WTC11 (cell line): ENCODE results near the gene REEP1. TPM values are rescaled to one million over a fixed set of nuclear protein-coding genes. Genes with fewer than 3 reads are reported as not detected.
"Not testable (repeated sequence)": the region's sequence is repeated elsewhere in the genome, so short reads cannot be mapped to it uniquely, and the experiment has no call there.

Experiments used
- ATAC-seq: fragments of 200-7000 bp; cut with Tn5 transposase; 2 replicates; pipeline ENCODE4 v1.10.0; 2021; ENCODE audit warnings: mild to moderate bottlenecking, moderate library complexity
- CTCF ChIA-PET: fragments of 300-600 bp; sonication (Branson Sonifier 250); formaldehyde crosslinking; loops from one replicate; lab custom pipeline; 2021; ENCODE audit warnings: antibody characterized with exemption; lab: Charles Lee
- POLR2A ChIA-PET: fragments of 350-600 bp; sonication (Branson Sonifier 250); formaldehyde crosslinking; loops from one replicate; lab custom pipeline; 2021; ENCODE audit warnings: antibody characterized with exemption; lab: Charles Lee
- DNase-seq: peaks from one replicate; pipeline ENCODE4 v3.0.0; 2021; ENCODE audit warnings: low spot score
- H3K27ac Mint-ChIP-seq: 2 replicates; pipeline ENCODE4 v1.8.0; 2021; ENCODE audit warnings: mixed read lengths
- H3K27me3 Mint-ChIP-seq: 2 replicates; pipeline ENCODE4 v1.8.0; 2021; ENCODE audit warnings: low read depth, mild to moderate bottlenecking, moderate library complexity, mixed read lengths
- H3K36me3 Mint-ChIP-seq: 2 replicates; pipeline ENCODE4 v1.8.0; 2021; ENCODE audit warnings: mixed read lengths
- H3K4me1 Mint-ChIP-seq: 2 replicates; pipeline ENCODE4 v1.8.0; 2022; ENCODE audit warnings: mixed read lengths
- H3K4me3 Mint-ChIP-seq: 2 replicates; pipeline ENCODE4 v1.8.0; 2021; ENCODE audit warnings: mild to moderate bottlenecking, moderate library complexity, mixed read lengths
- H3K9me3 Mint-ChIP-seq: 2 replicates; pipeline ENCODE4 v1.8.0; 2021; ENCODE audit warnings: mixed read lengths
- CREM ChIP-seq: sonication (generic); formaldehyde crosslinking; IDR thresholded peaks from 2 replicates; pipeline ENCODE4 v1.8.1; 2022; ENCODE audit warnings: mild to moderate bottlenecking, missing genetic modification reagents, moderate library complexity
- ELF4 ChIP-seq: sonication (generic); formaldehyde crosslinking; IDR thresholded peaks from 2 replicates; pipeline ENCODE4 v1.8.1; 2022; ENCODE audit warnings: low read depth, mild to moderate bottlenecking, moderate library complexity, missing genetic modification reagents
- EMX1 ChIP-seq: fragments of 250-450 bp; sonication (Bioruptor Pico); IDR thresholded peaks from 2 replicates; pipeline ENCODE4 v1.8.0; 2021; ENCODE audit warnings: mild to moderate bottlenecking
- ETV6 ChIP-seq: sonication (generic); formaldehyde crosslinking; IDR thresholded peaks from 2 replicates; pipeline ENCODE4 v1.8.1; 2022; ENCODE audit warnings: mild to moderate bottlenecking, missing genetic modification reagents
- FOXK1 ChIP-seq: sonication (generic); formaldehyde crosslinking; IDR thresholded peaks from 2 replicates; pipeline ENCODE4 v1.8.0; 2022; ENCODE audit warnings: mild to moderate bottlenecking, moderate library complexity, missing genetic modification reagents
- FOXP4 ChIP-seq: sonication (generic); formaldehyde crosslinking; IDR thresholded peaks from 2 replicates; pipeline ENCODE4 v1.8.0; 2022; ENCODE audit warnings: mild to moderate bottlenecking, missing genetic modification reagents
- IRF1 ChIP-seq: sonication (generic); formaldehyde crosslinking; IDR thresholded peaks from 2 replicates; pipeline ENCODE4 v1.8.0; 2023; ENCODE audit warnings: missing genetic modification reagents
- JUN ChIP-seq: sonication (generic); formaldehyde crosslinking; IDR thresholded peaks from 2 replicates; pipeline ENCODE4 v1.8.0; 2023; ENCODE audit warnings: mild to moderate bottlenecking, missing genetic modification reagents
- NR1H2 ChIP-seq: sonication (generic); formaldehyde crosslinking; IDR thresholded peaks from 2 replicates; pipeline ENCODE4 v1.9.0; 2021; ENCODE audit warnings: mild to moderate bottlenecking, moderate library complexity, missing genetic modification reagents
- PRRX2 ChIP-seq: fragments of 250-450 bp; sonication (Bioruptor Pico); IDR thresholded peaks from 2 replicates; pipeline ENCODE4 v1.8.0; 2021; ENCODE audit warnings: mild to moderate bottlenecking
- SMAD3 ChIP-seq: sonication (generic); formaldehyde crosslinking; IDR thresholded peaks from 2 replicates; pipeline ENCODE4 v1.8.0; 2022; ENCODE audit warnings: missing genetic modification reagents, mild to moderate bottlenecking, borderline replicate concordance
- SOX15 ChIP-seq: fragments of 250-450 bp; sonication (Bioruptor Pico); IDR thresholded peaks from 2 replicates; pipeline ENCODE4 v1.9.0; 2021; ENCODE audit warnings: mild to moderate bottlenecking
- SP1 ChIP-seq: sonication (generic); formaldehyde crosslinking; conservative IDR thresholded peaks from 2 replicates; pipeline ENCODE4 v1.8.1; 2022; ENCODE audit warnings: missing genetic modification reagents
- TCF7 ChIP-seq: sonication (generic); formaldehyde crosslinking; IDR thresholded peaks from 2 replicates; pipeline ENCODE4 v1.8.0; 2022; ENCODE audit warnings: mild to moderate bottlenecking, low read depth, missing genetic modification reagents, moderate library complexity
- ZNF416 ChIP-seq: fragments of 250-450 bp; sonication (Bioruptor Pico); IDR thresholded peaks from 2 replicates; pipeline ENCODE4 v1.9.0; 2021; ENCODE audit warnings: mild to moderate bottlenecking, inconsistent platforms
- ZNF425 ChIP-seq: fragments of 250-450 bp; sonication (Bioruptor Pico); conservative IDR thresholded peaks from 2 replicates; pipeline ENCODE4 v1.9.0; 2021; ENCODE audit warnings: mild to moderate bottlenecking
- total RNA-seq: library from RNA; stranded (reverse); gene quantifications from 3 replicates; pipeline ENCODE4 v1.2.3, GENCODE V29; 2021
- TF ChIP-seq, protein P1 (sequence below): fragments of 250-450 bp; sonication (Bioruptor Pico); IDR thresholded peaks from 2 replicates; pipeline ENCODE4 v1.9.0; 2021; ENCODE audit warnings: moderate library complexity, mild to moderate bottlenecking, inconsistent platforms, borderline replicate concordance
- TF ChIP-seq, protein P2 (sequence below): sonication (generic); formaldehyde crosslinking; IDR thresholded peaks from 2 replicates; pipeline ENCODE4 v1.8.1; 2023; ENCODE audit warnings: mild to moderate bottlenecking, missing genetic modification reagents
- TF ChIP-seq, protein P3 (sequence below): fragments of 250-450 bp; sonication (Bioruptor Pico); IDR thresholded peaks from 2 replicates; pipeline ENCODE4 v1.9.0; 2021; ENCODE audit warnings: mild to moderate bottlenecking
- TF ChIP-seq, protein P4 (sequence below): fragments of 250-450 bp; sonication (Bioruptor Pico); IDR thresholded peaks from 2 replicates; pipeline ENCODE4 v1.9.0; 2021; ENCODE audit warnings: mild to moderate bottlenecking, borderline replicate concordance

REEP1 gene
- total RNA-seq, 1 experiment from 2014 or later, result 1.9 TPM

GRCh38 chr2:86229221-86229620 lies 108.2 kb downstream of the REEP1 start:
- no peak overlapping the region for H3K27ac Mint-ChIP-seq
- no peaks in the 10 kb centered on the region for H3K9me3 Mint-ChIP-seq
- CTCF ChIA-PET, result interaction anchor here (0.7 to 2.0 kb wide), 4 partner anchors 8 to 463 kb away, joined by 3 to 13 read pairs (median 6); no protein-coding TSS in a partner anchor
- no peaks in the 10 kb centered on the region for H3K36me3 Mint-ChIP-seq
- ATAC-seq (no peak), DNase-seq (no peak)
- H3K4me1 Mint-ChIP-seq, result peaks cover 9% of the 10 kb centered on the region
- TF ChIP-seq SMAD3 (CRISPR knock-in tag) (no peak), ZNF425 (CRISPR knock-in tag) (no peak), ELF4 (CRISPR knock-in tag) (no peak), EMX1 (CRISPR knock-in tag) (no peak), PRRX2 (CRISPR knock-in tag) (no peak), NR1H2 (CRISPR knock-in tag) (no peak), ETV6 (no peak), FOXP4 (CRISPR knock-in tag) (no peak), TCF7 (CRISPR knock-in tag) (no peak), JUN (no peak)
- TF ChIP-seq, protein P1, sequence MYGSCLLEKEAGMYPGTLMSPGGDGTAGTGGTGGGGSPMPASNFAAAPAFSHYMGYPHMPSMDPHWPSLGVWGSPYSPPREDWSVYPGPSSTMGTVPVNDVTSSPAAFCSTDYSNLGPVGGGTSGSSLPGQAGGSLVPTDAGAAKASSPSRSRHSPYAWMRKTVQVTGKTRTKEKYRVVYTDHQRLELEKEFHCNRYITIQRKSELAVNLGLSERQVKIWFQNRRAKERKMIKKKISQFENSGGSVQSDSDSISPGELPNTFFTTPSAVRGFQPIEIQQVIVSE (CRISPR knock-in tag), result no peak
- TF ChIP-seq, protein P2, sequence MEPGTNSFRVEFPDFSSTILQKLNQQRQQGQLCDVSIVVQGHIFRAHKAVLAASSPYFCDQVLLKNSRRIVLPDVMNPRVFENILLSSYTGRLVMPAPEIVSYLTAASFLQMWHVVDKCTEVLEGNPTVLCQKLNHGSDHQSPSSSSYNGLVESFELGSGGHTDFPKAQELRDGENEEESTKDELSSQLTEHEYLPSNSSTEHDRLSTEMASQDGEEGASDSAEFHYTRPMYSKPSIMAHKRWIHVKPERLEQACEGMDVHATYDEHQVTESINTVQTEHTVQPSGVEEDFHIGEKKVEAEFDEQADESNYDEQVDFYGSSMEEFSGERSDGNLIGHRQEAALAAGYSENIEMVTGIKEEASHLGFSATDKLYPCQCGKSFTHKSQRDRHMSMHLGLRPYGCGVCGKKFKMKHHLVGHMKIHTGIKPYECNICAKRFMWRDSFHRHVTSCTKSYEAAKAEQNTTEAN, result no peak
- TF ChIP-seq, protein P3, sequence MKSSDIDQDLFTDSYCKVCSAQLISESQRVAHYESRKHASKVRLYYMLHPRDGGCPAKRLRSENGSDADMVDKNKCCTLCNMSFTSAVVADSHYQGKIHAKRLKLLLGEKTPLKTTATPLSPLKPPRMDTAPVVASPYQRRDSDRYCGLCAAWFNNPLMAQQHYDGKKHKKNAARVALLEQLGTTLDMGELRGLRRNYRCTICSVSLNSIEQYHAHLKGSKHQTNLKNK, result no peak
- POLR2A ChIA-PET, result no interaction called here
- no peaks in the 10 kb centered on the region for H3K27me3 Mint-ChIP-seq
- no peak overlapping the region for H3K4me3 Mint-ChIP-seq

- DNase-seq, H3K4me3 Mint-ChIP-seq, POLR2A ChIA-PET, H3K27me3 Mint-ChIP-seq, CTCF ChIA-PET, H3K27ac Mint-ChIP-seq, H3K36me3 Mint-ChIP-seq, H3K9me3 Mint-ChIP-seq, ATAC-seq: not testable (repeated sequence)
- peaks cover 10% of the 10 kb centered on the region for H3K4me1 Mint-ChIP-seq
Observed at GRCh38 chr2:86228574-86228973, 108.9 kb downstream of the REEP1 start.

- Mint-ChIP-seq H3K36me3 (no peaks in the 10 kb centered on the region), H3K27me3 (no peaks in the 10 kb centered on the region), H3K4me1 (peaks cover 10% of the 10 kb centered on the region), H3K27ac (no peak overlapping the region), H3K4me3 (no peak overlapping the region), H3K9me3 (no peaks in the 10 kb centered on the region)
- DNase-seq, result no peak
- ChIA-PET POLR2A (no interaction called here), CTCF (no interaction called here)
- no peak for ATAC-seq
- no peak for TF ChIP-seq ZNF416
- no peak for TF ChIP-seq IRF1 (CRISPR knock-in tag)
- TF ChIP-seq, protein P4, sequence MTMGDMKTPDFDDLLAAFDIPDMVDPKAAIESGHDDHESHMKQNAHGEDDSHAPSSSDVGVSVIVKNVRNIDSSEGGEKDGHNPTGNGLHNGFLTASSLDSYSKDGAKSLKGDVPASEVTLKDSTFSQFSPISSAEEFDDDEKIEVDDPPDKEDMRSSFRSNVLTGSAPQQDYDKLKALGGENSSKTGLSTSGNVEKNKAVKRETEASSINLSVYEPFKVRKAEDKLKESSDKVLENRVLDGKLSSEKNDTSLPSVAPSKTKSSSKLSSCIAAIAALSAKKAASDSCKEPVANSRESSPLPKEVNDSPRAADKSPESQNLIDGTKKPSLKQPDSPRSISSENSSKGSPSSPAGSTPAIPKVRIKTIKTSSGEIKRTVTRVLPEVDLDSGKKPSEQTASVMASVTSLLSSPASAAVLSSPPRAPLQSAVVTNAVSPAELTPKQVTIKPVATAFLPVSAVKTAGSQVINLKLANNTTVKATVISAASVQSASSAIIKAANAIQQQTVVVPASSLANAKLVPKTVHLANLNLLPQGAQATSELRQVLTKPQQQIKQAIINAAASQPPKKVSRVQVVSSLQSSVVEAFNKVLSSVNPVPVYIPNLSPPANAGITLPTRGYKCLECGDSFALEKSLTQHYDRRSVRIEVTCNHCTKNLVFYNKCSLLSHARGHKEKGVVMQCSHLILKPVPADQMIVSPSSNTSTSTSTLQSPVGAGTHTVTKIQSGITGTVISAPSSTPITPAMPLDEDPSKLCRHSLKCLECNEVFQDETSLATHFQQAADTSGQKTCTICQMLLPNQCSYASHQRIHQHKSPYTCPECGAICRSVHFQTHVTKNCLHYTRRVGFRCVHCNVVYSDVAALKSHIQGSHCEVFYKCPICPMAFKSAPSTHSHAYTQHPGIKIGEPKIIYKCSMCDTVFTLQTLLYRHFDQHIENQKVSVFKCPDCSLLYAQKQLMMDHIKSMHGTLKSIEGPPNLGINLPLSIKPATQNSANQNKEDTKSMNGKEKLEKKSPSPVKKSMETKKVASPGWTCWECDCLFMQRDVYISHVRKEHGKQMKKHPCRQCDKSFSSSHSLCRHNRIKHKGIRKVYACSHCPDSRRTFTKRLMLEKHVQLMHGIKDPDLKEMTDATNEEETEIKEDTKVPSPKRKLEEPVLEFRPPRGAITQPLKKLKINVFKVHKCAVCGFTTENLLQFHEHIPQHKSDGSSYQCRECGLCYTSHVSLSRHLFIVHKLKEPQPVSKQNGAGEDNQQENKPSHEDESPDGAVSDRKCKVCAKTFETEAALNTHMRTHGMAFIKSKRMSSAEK (CRISPR knock-in tag), result no peak
- TF ChIP-seq FOXK1, result no peak
- no peak for TF ChIP-seq SP1
- TF ChIP-seq CREM (CRISPR knock-in tag), result no peak
- no peak for TF ChIP-seq JUN
- TF ChIP-seq, protein P2, result no peak
- TF ChIP-seq SOX15 (CRISPR knock-in tag), result no peak
Observed at GRCh38 chr2:86227685-86228084, 109.7 kb downstream of the REEP1 start.
